ENCODE data around the gene ERCC3. TPM values are rescaled to one million over a fixed set of nuclear protein-coding genes. Genes with fewer than 3 reads are reported as not detected.

The ERCC3 gene
- total and polyA plus RNA-seq, 12 donors = 15.8 to 27.4 (median 22.8) TPM

- H3K27ac ChIP-seq = peak overlapping the region in 1 of 10 donors; percentile 5
- no peak for TF ChIP-seq CTCF (IDR thresholded peaks at IDR 0.05)
- WGBS, 2 donors = 88 to 89% methylated on average over 4 of the region's 4 CpGs
- peaks cover 0 to 90% (median 20%) of the 10 kb centered on the region in 9 donors for H3K36me3 ChIP-seq
- H3K4me3 ChIP-seq = no peak overlapping the region
- no peaks in the 10 kb centered on the region for H3K9me3 ChIP-seq
- no peaks in the 10 kb centered on the region for H3K27me3 ChIP-seq
- ATAC-seq (no peak), DNase-seq (no peak)
- intact Hi-C loops (cut with DNase I) = no loop called here
- H3K4me1 ChIP-seq = no peaks in the 10 kb centered on the region
Measured at GRCh38 chr2:127305990-127306585, 12.1 kb upstream of the ERCC3 start.

GRCh38 chr2:127302168-127302567 lies 8.2 kb upstream of the ERCC3 start:
- Histone ChIP-seq H3K27me3 (no peaks in the 10 kb centered on the region), H3K4me1 (no peaks in the 10 kb centered on the region), H3K36me3 (peaks cover 0 to 62% (median 12%) of the 10 kb centered on the region in 9 donors), H3K27ac (no peak overlapping the region), H3K4me3 (no peak overlapping the region), H3K9me3 (no peaks in the 10 kb centered on the region)
- TF ChIP-seq CTCF (IDR thresholded peaks at IDR 0.05) = no peak
- DNase-seq (no peak), ATAC-seq (no peak)
- WGBS, 2 donors = 95 to 97% methylated on average over 1 of the region's 1 CpG
- intact Hi-C loops (cut with DNase I) = no loop called here

GRCh38 chr2:127293386-127293747 lies 577 bp downstream of the ERCC3 start:
- DNase-seq (no peak), ATAC-seq (peak in 5 of 8 donors; percentile 2 to 54 (median 16))
- 10 to 15% methylated on average over 13 of the region's 13 CpGs for WGBS, 2 donors
- no peaks in the 10 kb centered on the region for H3K9me3 ChIP-seq
- H3K27ac ChIP-seq = peak overlapping the region in 9 of 10 donors; percentile 67 to 92 (median 82)
- peaks cover 0 to 46% (median 39%) of the 10 kb centered on the region in 9 donors for H3K36me3 ChIP-seq
- intact Hi-C loops (cut with DNase I) = loop anchor here in 2 of 10 donors (10.0 kb wide), 1 partner anchor 229 kb away; no protein-coding TSS in a partner anchor
- no peaks in the 10 kb centered on the region for H3K27me3 ChIP-seq
- no peak for TF ChIP-seq CTCF (IDR thresholded peaks at IDR 0.05)
- H3K4me3 ChIP-seq = peak overlapping the region; percentile 69 to 99 (median 95)
- H3K4me1 ChIP-seq = peaks cover 4 to 25% (median 13%) of the 10 kb centered on the region in 9 donors

GRCh38 chr2:127288274-127288673 lies 5.7 kb downstream of the ERCC3 start:
- H3K36me3 ChIP-seq = peaks cover 2 to 97% (median 90%) of the 10 kb centered on the region in 9 donors
- H3K4me3 ChIP-seq = no peak overlapping the region
- 97 to 98% methylated on average over 3 of the region's 3 CpGs for WGBS, 2 donors
- H3K9me3 ChIP-seq = peaks cover 0 to 4% (median 0%) of the 10 kb centered on the region in 11 donors
- TF ChIP-seq CTCF (IDR thresholded peaks at IDR 0.05) = no peak
- intact Hi-C loops (cut with DNase I) = no loop called here
- H3K4me1 ChIP-seq = peaks cover 3 to 13% (median 7%) of the 10 kb centered on the region in 9 donors
- DNase-seq (no peak), ATAC-seq (no peak)
- H3K27me3 ChIP-seq = no peaks in the 10 kb centered on the region
- no peak overlapping the region for H3K27ac ChIP-seq

Data from heart right ventricle (tissue), 16 donors.